HCT116 (cell line): ENCODE measurements around the gene GYPC. TPM values are rescaled to one million over a fixed set of nuclear protein-coding genes. Genes with fewer than 3 reads are reported as not detected.

Experiments used
- ATAC-seq: fragments of 200-7000 bp; cut with Tn5 transposase; 2 replicates; pipeline ENCODE4 v1.9.1; 2020; ENCODE audit warnings: mild to moderate bottlenecking, moderate library complexity
- BruUV-seq: library from RNA; stranded (reverse); fragments of 400-500 nt; replicated peaks from 2 replicates; lab custom pipeline; 2021; lab: Mats Ljungman, UMichigan
- CTCF ChIA-PET: fragments of 300-600 bp; sonication (Branson Sonifier 250); formaldehyde crosslinking; loops from one replicate; lab custom pipeline; 2021; ENCODE audit warnings: antibody characterized with exemption; lab: Charles Lee
- POLR2A ChIA-PET: fragments of 300-600, 350-600 bp; sonication (Branson Sonifier 250); formaldehyde crosslinking; loops from one replicate; lab custom pipeline; 2021; ENCODE audit warnings: antibody characterized with exemption; lab: Charles Lee
- RAD21 ChIA-PET, 2 experiments: fragments of 300-600 bp; sonication (Branson Sonifier 250); formaldehyde crosslinking; loops; one replicate each; lab custom pipeline; 2023; ENCODE audit warnings: low total read pairs in 2 of 2; ENCODE audit not compliant: uncharacterized antibody in 2 of 2, unreplicated experiment in 2 of 2, low non-redundant PET in 1 of 2; lab: Charles Lee
- DNase-seq: peaks from one replicate; pipeline ENCODE4 v3.0.0-alpha.2; 2010; ENCODE audit warnings: low read depth, low spot score
- H2AFZ ChIP-seq: fragments of 200-600 bp; shearing (Covaris generic), sonication (generic); 2 replicates; pipeline ENCODE4 v1.6.1; 2017; ENCODE audit warnings: low read depth, mixed run types, mixed read lengths, antibody characterized with exemption, low read length; ENCODE audit not compliant: poor library complexity, severe bottlenecking
- H3K27ac ChIP-seq: 2 replicates; pipeline ENCODE4 v1.5.1; 2012; ENCODE audit warnings: low read depth, low read length
- H3K27me3 ChIP-seq: fragments of 200-600 bp; sonication (generic); 2 replicates; pipeline ENCODE4 v1.6.1; 2016; ENCODE audit warnings: mixed run types, low read length, mixed read lengths; ENCODE audit not compliant: insufficient read depth
- H3K36me3 ChIP-seq, 2 experiments: fragments of 200-500 bp in 1 of 2; fragments of 200-600 bp in 1 of 2; sonication (Bioruptor generic) in 1 of 2; sonication (generic) in 1 of 2; 2 replicates each; pipeline versions ENCODE4 v1.5.1 to v1.6.1; 2014 to 2016; ENCODE audit warnings: low read length in 2 of 2, inconsistent platforms in 1 of 2, mixed read lengths in 1 of 2, mixed run types in 1 of 2; ENCODE audit not compliant: insufficient read depth in 2 of 2, control insufficient read depth in 1 of 2
- H3K4me1 ChIP-seq, 2 experiments: fragments of 200-600 bp in 1 of 2; sonication (generic) in 1 of 2; 2 replicates each; pipeline versions ENCODE4 v1.5.1 to v1.6.1; 2012 to 2017; ENCODE audit warnings: low read length in 2 of 2, inconsistent platforms in 1 of 2, mild to moderate bottlenecking in 1 of 2, mixed read lengths in 1 of 2, mixed run types in 1 of 2, moderate library complexity in 1 of 2; ENCODE audit not compliant: insufficient read depth in 2 of 2, control insufficient read depth in 1 of 2
- H3K4me2 ChIP-seq: fragments of 200-600 bp; sonication (generic); 2 replicates; pipeline ENCODE4 v1.6.1; 2017; ENCODE audit warnings: mixed run types, low read length, mixed read lengths
- H3K4me3 ChIP-seq, 2 experiments: fragments of 200-600 bp in 1 of 2; sonication (generic) in 1 of 2; replicated peaks in 1 of 2; 2 replicates each; pipeline ENCODE4 v1.5.1; 2011 to 2016; ENCODE audit warnings: low read length in 2 of 2, control low read depth in 1 of 2, low read depth in 1 of 2, mild to moderate bottlenecking in 1 of 2, mixed read lengths in 1 of 2, mixed run types in 1 of 2
- H3K79me2 ChIP-seq: fragments of 200-600 bp; sonication (generic); 2 replicates; pipeline ENCODE4 v1.6.1; 2017; ENCODE audit warnings: mild to moderate bottlenecking, mixed run types, low read length, moderate library complexity, mixed read lengths; ENCODE audit not compliant: insufficient read depth
- H3K9ac ChIP-seq: fragments of 200-600 bp; sonication (generic); 2 replicates; pipeline ENCODE4 v1.6.1; 2016; ENCODE audit warnings: low read length, mixed read lengths
- H3K9me2 ChIP-seq: fragments of 200-600 bp; sonication (generic), shearing (Covaris generic); 2 replicates; pipeline ENCODE4 v1.6.1; 2017; ENCODE audit warnings: mixed run types, mild to moderate bottlenecking, moderate library complexity; ENCODE audit not compliant: insufficient read depth
- H3K9me3 ChIP-seq, 2 experiments: fragments of 200-500 bp in 1 of 2; fragments of 200-600 bp in 1 of 2; sonication (Bioruptor generic) in 1 of 2; sonication (generic) in 1 of 2; 2 replicates each; pipeline ENCODE4 v1.6.1; 2014 to 2017; ENCODE audit warnings: low read length in 2 of 2, mixed read lengths in 2 of 2, inconsistent platforms in 1 of 2, low read depth in 1 of 2, mild to moderate bottlenecking in 1 of 2, mixed run types in 1 of 2, moderate library complexity in 1 of 2; ENCODE audit not compliant: control insufficient read depth in 1 of 2, insufficient read depth in 1 of 2
- H4K20me1 ChIP-seq: fragments of 200-600 bp; sonication (generic), shearing (Covaris generic); 2 replicates; pipeline ENCODE4 v1.6.1; 2017; ENCODE audit warnings: mixed run types, mild to moderate bottlenecking, moderate library complexity; ENCODE audit not compliant: insufficient read depth
- ATF3 ChIP-seq: IDR thresholded peaks from 2 replicates; pipeline ENCODE4 v1.6.1; 2012
- CBX3 ChIP-seq: IDR thresholded peaks from 2 replicates; pipeline ENCODE4 v1.6.1; 2012; ENCODE audit warnings: low read depth
- CEBPB ChIP-seq: IDR thresholded peaks from 2 replicates; pipeline ENCODE4 v1.6.1; 2012; ENCODE audit warnings: low read depth
- CTCF ChIP-seq, 3 experiments: fragments of 200-600 bp in 1 of 3; sonication (generic) in 1 of 3; IDR thresholded peaks in 2 of 3; conservative IDR thresholded peaks in 1 of 3; 2 replicates each; pipeline ENCODE4 v1.5.1; 2012 to 2017; ENCODE audit warnings: low read depth in 2 of 3, low read length in 2 of 3, antibody characterized with exemption in 1 of 3, borderline replicate concordance in 1 of 3, control low read depth in 1 of 3, mild to moderate bottlenecking in 1 of 3, mixed read lengths in 1 of 3, mixed run types in 1 of 3, moderate library complexity in 1 of 3; ENCODE audit not compliant: insufficient read depth in 1 of 3
- EGR1 ChIP-seq: IDR thresholded peaks from 2 replicates; pipeline ENCODE4 v1.6.1; 2012; ENCODE audit warnings: low read depth
- ELF1 ChIP-seq: IDR thresholded peaks from 2 replicates; pipeline ENCODE4 v1.6.1; 2012; ENCODE audit warnings: low read depth, borderline replicate concordance
- EZH2phosphoT487 ChIP-seq: fragments of 200-600 bp; IDR thresholded peaks from 2 replicates; pipeline ENCODE4 v1.6.1; 2018; ENCODE audit warnings: antibody characterized with exemption, borderline replicate concordance
- FOSL1 ChIP-seq: IDR thresholded peaks from 2 replicates; pipeline ENCODE4 v1.6.1; 2012; ENCODE audit warnings: low read depth
- JUND ChIP-seq: IDR thresholded peaks from 2 replicates; pipeline ENCODE4 v1.6.1; 2012
- MAX ChIP-seq: IDR thresholded peaks from 2 replicates; pipeline ENCODE4 v1.6.1; 2012
- POLR2A ChIP-seq: IDR thresholded peaks from 2 replicates; pipeline ENCODE4 v1.7.0; 2011; ENCODE audit warnings: borderline replicate concordance; ENCODE audit not compliant: insufficient read depth, insufficient read length; ENCODE audit errors: extremely low read depth
- POLR2AphosphoS5 ChIP-seq: IDR thresholded peaks from 2 replicates; pipeline ENCODE4 v1.6.1; 2011; ENCODE audit warnings: mild to moderate bottlenecking, low read depth, low read length, moderate library complexity
- SIN3A ChIP-seq: IDR thresholded peaks from 2 replicates; pipeline ENCODE4 v1.6.1; 2012; ENCODE audit warnings: low read depth
- SP1 ChIP-seq: IDR thresholded peaks from 2 replicates; pipeline ENCODE4 v1.6.1; 2012; ENCODE audit warnings: low read depth
- SRF ChIP-seq: IDR thresholded peaks from 2 replicates; pipeline ENCODE4 v1.6.1; 2012; ENCODE audit warnings: low read depth
- TCF7L2 ChIP-seq: IDR thresholded peaks from 2 replicates; pipeline ENCODE4 v1.7.0; 2011; ENCODE audit warnings: borderline replicate concordance, inconsistent platforms; ENCODE audit not compliant: insufficient read depth, insufficient read length; ENCODE audit errors: extremely low read depth
- YY1 ChIP-seq: IDR thresholded peaks from 2 replicates; pipeline ENCODE4 v1.6.1; 2011; ENCODE audit warnings: low read length, low read depth, moderate library complexity, mild to moderate bottlenecking; ENCODE audit not compliant: insufficient replicate concordance; ENCODE audit errors: extremely low read depth
- ZBTB33 ChIP-seq: IDR thresholded peaks from 2 replicates; pipeline ENCODE4 v1.6.1; 2011; ENCODE audit warnings: mild to moderate bottlenecking, low read length, moderate library complexity; ENCODE audit not compliant: insufficient replicate concordance; ENCODE audit errors: extremely low read depth
- ZFX ChIP-seq: fragments of 450-650 bp; IDR thresholded peaks from 2 replicates; pipeline ENCODE4 v1.6.1; 2017
- ZNF274 ChIP-seq: fragments of 200-500 bp; sonication (Bioruptor generic); IDR thresholded peaks from 2 replicates; pipeline ENCODE4 v1.6.1; 2014; ENCODE audit warnings: mild to moderate bottlenecking, low read depth, low read length, inconsistent platforms
- intact Hi-C: fragments of 100-400 bp; cut with micrococcal nuclease; formaldehyde crosslinking; loops from 2 replicates; pipeline ENCODE4 v1.10.0; 2022
- total RNA-seq: library from RNA; stranded (reverse); gene quantifications from one replicate; pipeline ENCODE4 v1.2.1, GENCODE V29; 2021; ENCODE audit not compliant: unreplicated experiment

Gene GYPC
- total RNA-seq, 1 experiment from 2014 or later: 0.66 TPM

GRCh38 chr2:126658905-126659561 lies 3.1 kb downstream of the GYPC start:
- Histone ChIP-seq H3K27ac (no peak overlapping the region), H3K27me3 (no peaks in the 10 kb centered on the region), H3K4me3 (no peak overlapping the region), H3K36me3 (no peaks in the 10 kb centered on the region), H3K4me1 (peaks cover 18 to 22% of the 10 kb centered on the region in 2 experiments), H3K9me3 (no peaks in the 10 kb centered on the region)
- CTCF ChIA-PET: no interaction called here
- no peak for TF ChIP-seq POLR2AphosphoS5
- TF ChIP-seq CBX3: no peak
- no peak for TF ChIP-seq ATF3
- TF ChIP-seq SRF: no peak
- TF ChIP-seq EGR1: no peak
- no peak for TF ChIP-seq ZNF274
- no peak for TF ChIP-seq CTCF (IDR thresholded peaks at IDR 0.05 in 2 of 3, conservative IDR thresholded peaks at IDR 0.05 in 1 of 3; ENCODE audit: borderline replicate concordance in 1 of 3, insufficient read depth in 1 of 3, low read depth in 2 of 3, low read length in 2 of 3)
- TF ChIP-seq FOSL1: no peak
- no peak for TF ChIP-seq ZBTB33
- TF ChIP-seq MAX: no peak
- no peak for TF ChIP-seq SP1
- TF ChIP-seq CEBPB: no peak
- no peak for TF ChIP-seq POLR2A
- TF ChIP-seq SIN3A: no peak
- TF ChIP-seq ELF1: no peak
- TF ChIP-seq JUND: no peak
- TF ChIP-seq YY1: no peak
- no peak for TF ChIP-seq TCF7L2
- TF ChIP-seq ZFX: no peak
- TF ChIP-seq EZH2phosphoT487: no peak
- TF ChIP-seq, all 23 proteins: peak for 0
- intact Hi-C loops: no loop called here
- POLR2A ChIA-PET: no interaction called here
- Histone ChIP-seq H3K9ac (no peak overlapping the region), H3K4me2 (no peak overlapping the region), H3K9me2 (no peaks in the 10 kb centered on the region), H2AFZ (no peak overlapping the region), H4K20me1 (no peaks in the 10 kb centered on the region), H3K79me2 (no peaks in the 10 kb centered on the region)
- ATAC-seq: no peak
- RAD21 ChIA-PET: no interaction called here
- no peak for DNase-seq
- no TSS peak for BruUV-seq
